ENCODE measurements around the gene MMUT.
A peak's percentile ranks its signal among the peaks of the same experiment; 100 is the strongest.
"Not testable (repeated sequence)": the region's sequence is repeated elsewhere in the genome, so short reads cannot be mapped to it uniquely, and the experiment has no call there.

Gene MMUT

DNA sequence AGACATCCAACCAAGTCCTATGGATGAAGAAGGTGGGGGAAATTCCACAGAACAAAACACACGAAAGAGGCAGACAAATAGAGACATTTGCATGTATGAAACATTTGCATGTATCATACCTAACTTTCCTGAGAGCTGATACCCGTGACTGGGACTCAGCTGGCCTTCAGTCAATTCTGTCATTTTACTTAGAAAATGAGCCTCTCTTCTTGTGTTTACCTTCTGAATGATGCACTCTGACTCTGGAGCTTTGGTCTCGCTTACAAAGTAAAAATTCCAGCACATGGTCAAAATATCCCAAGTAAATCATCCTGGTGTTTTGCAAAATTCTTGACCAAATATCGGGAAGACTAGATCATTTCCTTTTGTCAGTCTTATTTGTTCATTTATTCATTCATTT is 46.9 kb downstream of the MMUT start:
- no peak for DNase-seq

- DNase-seq = no peak
Measured at GRCh38 chr6:49415358-49415757, 47.7 kb downstream of the MMUT start.

GRCh38 chr6:49410564-49410963 is 52.5 kb downstream of the MMUT start:
- no peak for DNase-seq

GRCh38 chr6:49409951-49410542 is 53.0 kb downstream of the MMUT start:
- peak; percentile 70 to 87 for DNase-seq

GRCh38 chr6:49406250-49406970 is 56.6 kb downstream of the MMUT start:
- peak; percentile 36 to 54 for DNase-seq

DNA sequence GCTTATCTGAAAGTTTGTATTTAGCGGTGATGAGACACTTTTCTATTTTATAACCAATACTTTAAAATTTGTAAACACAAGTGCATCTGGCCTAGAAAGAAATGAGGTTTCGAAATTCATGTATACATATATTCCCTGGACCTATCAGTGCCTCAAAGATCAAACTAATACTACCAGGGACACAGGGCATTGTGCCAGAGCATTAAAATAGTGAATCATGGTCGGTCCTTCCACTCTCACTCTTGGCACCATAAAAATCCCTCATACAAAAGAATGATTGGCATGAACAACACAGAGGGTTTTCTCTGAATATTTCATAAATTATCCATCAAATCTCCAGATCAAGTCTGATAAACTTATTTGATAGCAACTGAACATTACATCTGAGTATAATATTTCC is 62.0 kb downstream of the MMUT start:
- no peak for DNase-seq

DNA sequence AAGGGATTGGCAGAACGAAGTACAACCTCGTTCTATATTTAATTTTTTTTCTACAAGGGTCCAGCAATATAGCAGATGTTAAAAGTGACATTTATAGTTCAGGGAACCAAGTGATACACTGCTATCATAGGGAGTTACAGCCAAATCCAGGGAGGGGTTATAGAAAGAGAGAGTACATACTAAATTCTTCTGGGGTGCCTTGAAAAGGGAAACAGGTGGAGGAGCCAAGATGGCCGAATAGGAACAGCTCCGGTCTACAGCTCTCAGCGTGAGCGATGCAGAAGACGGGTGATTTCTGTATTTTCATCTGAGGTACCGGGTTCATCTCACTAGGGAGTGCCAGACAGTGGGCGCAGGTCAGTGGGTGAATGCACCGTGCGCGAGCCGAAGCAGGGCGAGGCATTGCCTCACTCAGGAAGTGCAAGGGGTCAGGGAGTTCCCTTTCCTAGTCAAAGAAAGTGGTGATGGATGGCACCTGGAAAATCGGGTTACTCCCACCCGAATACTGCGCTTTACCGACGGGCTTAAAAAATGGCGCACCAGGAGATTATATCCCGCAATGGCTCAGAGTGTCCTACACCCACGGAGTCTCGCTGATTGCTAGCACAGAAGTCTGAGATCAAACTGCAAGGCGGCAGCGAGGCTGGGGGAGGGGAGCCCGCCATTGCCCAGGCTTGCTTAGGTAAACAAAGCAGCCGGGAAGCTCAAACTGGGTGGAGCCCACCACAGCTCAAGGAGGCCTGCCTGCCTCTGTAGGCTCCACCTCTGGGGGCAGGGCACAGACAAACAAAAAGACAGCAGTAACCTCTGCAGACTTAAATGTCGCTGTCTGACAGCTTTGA is 76.2 kb downstream of the MMUT start:
- not testable (repeated sequence) for DNase-seq

GRCh38 chr6:49384904-49385303 is 78.1 kb downstream of the MMUT start:
- no peak for DNase-seq

All from NCI-H446 (cell line).